ENCODE measurements around the gene HECW1. TPM values are rescaled to one million over a fixed set of nuclear protein-coding genes. Genes with fewer than 3 reads are reported as not detected.

The HECW1 gene
- total RNA-seq, 2 experiments from 2014 or later: not detected

DNA sequence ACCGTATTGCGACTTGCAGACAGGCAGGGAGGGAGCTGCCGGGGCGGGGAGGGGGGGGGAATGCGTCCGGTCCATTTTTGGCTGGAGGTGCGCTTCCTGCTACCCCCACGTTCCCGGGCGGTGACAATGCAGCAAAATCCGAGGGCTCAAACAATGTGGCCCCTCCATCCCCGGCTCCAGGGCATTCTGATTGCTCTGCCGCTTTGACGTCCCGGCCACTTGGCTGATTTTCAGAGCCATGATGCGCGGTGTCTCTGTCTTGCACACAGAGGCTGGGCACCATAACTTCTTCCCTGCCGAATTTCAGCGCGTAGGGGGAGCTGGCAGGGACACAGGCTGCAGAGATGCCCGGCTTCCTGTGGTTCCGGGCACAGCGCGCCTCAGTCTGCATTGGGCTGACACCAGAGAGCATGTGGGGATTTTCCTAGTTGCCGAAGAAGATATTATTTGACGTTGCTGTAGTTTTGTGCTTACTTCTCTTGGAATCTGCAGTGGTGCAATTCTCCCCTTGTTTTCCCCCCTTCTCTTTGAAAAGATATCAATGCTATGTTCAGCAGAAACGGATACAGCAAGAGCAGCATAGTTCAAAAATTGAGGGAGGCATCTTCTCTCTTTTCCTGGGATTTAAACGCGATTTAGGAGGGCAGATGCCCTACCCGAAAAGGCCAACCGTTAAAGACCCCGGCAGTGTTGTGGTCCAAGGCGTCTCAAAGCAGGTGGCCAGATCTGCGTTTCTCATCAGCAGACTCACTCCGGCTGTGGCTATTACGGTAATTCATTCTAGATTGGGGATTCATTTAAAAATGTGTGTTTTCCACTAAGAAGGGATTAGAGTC, 1.4 kb downstream of the HECW1 start:
- Mint-ChIP-seq H3K4me1 (ENCODE audit: low read depth) (peaks cover 6% of the 10 kb centered on the region), H3K4me3 (peak overlapping the region; percentile 52), H3K27me3 (ENCODE audit: low read depth) (peaks cover 63% of the 10 kb centered on the region), H3K9me3 (no peaks in the 10 kb centered on the region), H3K27ac (no peak overlapping the region), H3K36me3 (ENCODE audit: low read depth) (no peaks in the 10 kb centered on the region)
- CTCF ChIA-PET: no interaction called here
- intact Hi-C loops (cut with micrococcal nuclease): no loop called here
- DNase-seq: peak; percentile 9

DNA sequence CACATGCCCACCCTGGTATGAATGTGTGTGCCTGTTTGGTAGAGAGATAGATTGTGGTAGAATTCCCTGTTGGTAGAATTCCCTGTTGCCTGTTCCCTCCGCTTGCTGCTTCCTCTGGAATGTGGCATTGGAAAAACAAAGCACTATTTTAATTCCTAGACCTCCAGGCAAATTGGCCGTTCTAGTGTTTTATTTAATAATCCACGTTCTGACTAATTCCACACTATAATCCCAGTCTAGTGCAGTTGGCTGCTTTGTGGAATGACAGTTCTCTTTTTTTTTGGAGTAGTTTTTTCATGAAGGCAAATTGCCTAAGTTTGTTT, 2.0 kb downstream of the HECW1 start:
- no peaks in the 10 kb centered on the region for H3K36me3 Mint-ChIP-seq (ENCODE audit: low read depth)
- H3K4me3 Mint-ChIP-seq: no peak overlapping the region
- peaks cover 60% of the 10 kb centered on the region for H3K27me3 Mint-ChIP-seq (ENCODE audit: low read depth)
- intact Hi-C loops (cut with micrococcal nuclease): no loop called here
- CTCF ChIA-PET: no interaction called here
- no peaks in the 10 kb centered on the region for H3K9me3 Mint-ChIP-seq
- peaks cover 6% of the 10 kb centered on the region for H3K4me1 Mint-ChIP-seq (ENCODE audit: low read depth)
- H3K27ac Mint-ChIP-seq: no peak overlapping the region
- no peak for DNase-seq

DNA sequence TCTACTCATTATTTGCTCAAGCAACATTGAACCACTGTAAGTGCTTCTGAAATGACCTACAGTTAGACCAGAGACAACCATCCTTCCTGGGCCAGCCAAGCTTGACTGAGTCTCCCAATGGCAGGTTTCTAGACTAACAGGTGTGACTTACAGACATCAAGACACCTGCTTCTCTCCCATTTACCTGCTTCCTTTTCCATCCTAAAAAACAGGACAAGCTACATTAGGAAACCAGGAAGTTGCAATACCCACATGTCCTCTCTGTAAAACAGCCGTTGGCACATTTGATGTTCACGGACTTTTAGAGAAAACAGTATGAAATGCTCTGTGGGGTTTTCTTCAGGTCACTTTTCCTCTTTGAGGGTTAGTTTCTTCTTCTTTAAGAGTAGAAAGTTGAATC, 4.0 kb downstream of the HECW1 start:
- no peak overlapping the region for H3K27ac Mint-ChIP-seq
- no peaks in the 10 kb centered on the region for H3K36me3 Mint-ChIP-seq (ENCODE audit: low read depth)
- CTCF ChIA-PET: no interaction called here
- intact Hi-C loops (cut with micrococcal nuclease): no loop called here
- DNase-seq: no peak
- H3K4me1 Mint-ChIP-seq (ENCODE audit: low read depth): peaks cover 6% of the 10 kb centered on the region
- peaks cover 52% of the 10 kb centered on the region for H3K27me3 Mint-ChIP-seq (ENCODE audit: low read depth)
- no peaks in the 10 kb centered on the region for H3K9me3 Mint-ChIP-seq
- no peak overlapping the region for H3K4me3 Mint-ChIP-seq

DNA sequence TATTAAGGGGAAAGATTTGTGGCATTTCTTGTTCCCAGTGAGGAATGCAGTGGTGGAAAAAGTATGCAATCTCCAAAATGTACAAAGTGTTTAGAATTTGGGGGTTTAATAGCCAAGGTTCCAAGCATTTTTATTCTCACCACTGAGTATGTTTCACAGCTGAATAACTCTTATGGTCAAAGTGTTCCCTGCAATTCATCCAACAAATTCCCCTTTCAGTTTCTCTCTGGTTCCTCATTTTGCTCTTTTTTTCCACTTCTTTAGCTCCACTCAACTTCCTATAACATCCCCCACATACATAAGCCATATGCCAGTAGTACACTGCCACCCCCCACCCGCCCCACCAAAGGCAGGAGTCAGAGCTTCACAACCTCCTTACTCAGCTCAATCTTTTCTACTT, 4.6 kb downstream of the HECW1 start:
- Mint-ChIP-seq H3K4me1 (ENCODE audit: low read depth) (peaks cover 6% of the 10 kb centered on the region), H3K27ac (no peak overlapping the region), H3K36me3 (ENCODE audit: low read depth) (no peaks in the 10 kb centered on the region), H3K4me3 (no peak overlapping the region), H3K9me3 (no peaks in the 10 kb centered on the region), H3K27me3 (ENCODE audit: low read depth) (peaks cover 51% of the 10 kb centered on the region)
- CTCF ChIA-PET: no interaction called here
- no peak for DNase-seq
- intact Hi-C loops (cut with micrococcal nuclease): no loop called here

DNA sequence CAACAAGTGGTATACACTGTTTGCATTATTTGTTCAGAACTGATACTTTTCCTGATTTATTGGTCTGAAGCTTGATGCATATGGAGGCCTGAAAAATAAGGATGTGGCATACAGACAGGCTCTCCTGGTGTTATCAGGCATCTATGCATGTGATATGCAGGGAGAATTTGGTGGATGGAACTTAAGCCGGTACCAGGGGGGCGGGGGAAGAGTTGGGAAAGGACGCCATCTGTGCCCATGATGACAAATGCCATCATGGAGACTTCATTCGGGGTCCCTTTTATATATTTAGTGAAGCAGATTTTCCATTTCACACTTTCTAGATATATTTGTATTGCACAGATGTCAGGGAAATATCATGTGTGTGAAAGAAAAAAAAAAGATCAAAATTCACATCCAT, 5.4 kb downstream of the HECW1 start:
- Mint-ChIP-seq H3K36me3 (ENCODE audit: low read depth) (no peaks in the 10 kb centered on the region), H3K27me3 (ENCODE audit: low read depth) (peaks cover 50% of the 10 kb centered on the region), H3K4me1 (ENCODE audit: low read depth) (peaks cover 6% of the 10 kb centered on the region), H3K27ac (no peak overlapping the region), H3K9me3 (no peaks in the 10 kb centered on the region), H3K4me3 (no peak overlapping the region)
- no peak for DNase-seq
- CTCF ChIA-PET: no interaction called here
- intact Hi-C loops (cut with micrococcal nuclease): no loop called here

DNA sequence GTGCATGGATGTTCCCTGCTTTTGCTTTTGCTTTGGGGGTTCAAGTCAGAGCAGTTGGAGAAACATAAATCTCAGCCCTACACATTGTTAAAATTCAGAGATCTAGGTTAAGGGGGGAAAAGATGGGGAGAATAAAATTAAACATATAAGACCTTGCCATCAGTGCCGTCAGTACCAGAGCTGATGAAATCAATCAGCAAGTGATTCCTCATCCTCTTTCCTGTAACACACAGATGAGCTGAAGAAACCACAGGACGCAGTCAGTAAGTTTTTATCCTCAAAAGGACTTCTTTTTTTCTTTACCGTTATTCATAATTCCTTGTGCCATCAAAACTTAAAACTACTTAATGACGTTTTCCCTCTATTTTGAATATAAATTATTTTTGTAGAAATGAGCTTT, 5.9 kb downstream of the HECW1 start:
- no peaks in the 10 kb centered on the region for H3K36me3 Mint-ChIP-seq (ENCODE audit: low read depth)
- DNase-seq: no peak

DNA sequence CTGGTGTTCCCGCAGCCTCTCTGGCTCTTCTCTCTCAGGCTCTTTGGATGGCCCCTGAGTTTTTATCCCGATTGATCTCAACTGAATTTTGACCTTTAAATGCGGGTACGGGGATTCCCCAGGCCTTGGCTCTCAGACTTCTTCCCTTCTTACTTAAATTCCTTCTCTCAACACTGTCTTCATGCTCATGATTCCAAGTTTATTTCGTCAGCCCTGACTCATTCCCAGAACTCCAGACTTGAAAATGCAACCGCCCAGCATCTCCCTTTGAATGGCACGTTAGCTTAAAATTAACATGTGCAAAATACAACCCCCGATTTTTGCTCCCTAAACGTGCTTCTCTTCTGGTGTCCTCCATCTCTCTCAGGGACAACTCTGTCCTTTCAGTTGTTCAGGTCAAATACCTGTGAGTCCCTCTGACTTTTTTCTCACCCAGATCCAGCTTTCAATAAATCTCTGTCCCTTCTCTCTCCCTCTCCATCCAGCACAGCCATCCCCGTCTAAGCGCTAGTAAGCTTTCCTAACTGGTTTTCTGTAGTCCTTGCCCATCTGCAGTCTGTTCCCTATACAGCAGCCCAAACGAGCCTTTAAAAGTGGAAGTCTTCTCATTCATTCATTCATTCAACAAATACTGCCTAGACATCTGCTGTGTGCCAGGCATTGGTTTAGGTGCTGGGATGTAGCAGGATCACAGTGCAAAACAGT, 7.1 kb downstream of the HECW1 start:
- H3K36me3 Mint-ChIP-seq (ENCODE audit: low read depth): no peaks in the 10 kb centered on the region
- H3K27ac Mint-ChIP-seq: no peak overlapping the region
- peaks cover 43% of the 10 kb centered on the region for H3K27me3 Mint-ChIP-seq (ENCODE audit: low read depth)
- intact Hi-C loops (cut with micrococcal nuclease): no loop called here
- no peak for DNase-seq
- CTCF ChIA-PET: interaction anchor here (0.6 to 0.8 kb wide), 2 partner anchors 143 to 320 kb away, joined by 3 read pairs; no protein-coding TSS in a partner anchor
- H3K4me1 Mint-ChIP-seq (ENCODE audit: low read depth): no peaks in the 10 kb centered on the region
- H3K4me3 Mint-ChIP-seq: no peak overlapping the region
- H3K9me3 Mint-ChIP-seq: no peaks in the 10 kb centered on the region

More for the DNA sequence above, 5.9 kb downstream of the HECW1 start:
- Mint-ChIP-seq H3K4me1 (ENCODE audit: low read depth) (peaks cover 6% of the 10 kb centered on the region), H3K27me3 (ENCODE audit: low read depth) (peaks cover 50% of the 10 kb centered on the region), H3K9me3 (no peaks in the 10 kb centered on the region), H3K4me3 (no peak overlapping the region), H3K27ac (no peak overlapping the region)
- intact Hi-C loops (cut with micrococcal nuclease): no loop called here
- CTCF ChIA-PET: no interaction called here

DNA sequence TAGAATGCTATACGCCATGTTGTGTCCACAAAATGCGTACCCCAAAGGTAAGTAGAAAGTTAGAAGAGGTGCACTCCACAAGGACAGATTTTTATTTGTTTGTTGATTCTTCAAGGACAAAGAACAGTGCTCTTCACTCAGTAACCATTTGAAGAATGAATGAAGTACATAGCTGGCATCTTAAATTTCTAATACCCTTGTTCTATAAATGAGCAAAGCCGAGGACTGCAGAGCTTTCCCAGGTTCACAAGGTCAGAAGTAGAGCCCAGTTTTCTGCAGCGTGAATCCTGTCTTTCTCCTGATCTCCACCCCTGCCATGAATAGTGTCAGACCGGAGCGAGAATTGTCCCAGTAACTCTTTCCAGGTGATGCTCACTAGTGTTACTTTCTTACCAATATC, 9.5 kb downstream of the HECW1 start:
- intact Hi-C loops (cut with micrococcal nuclease): no loop called here
- Mint-ChIP-seq H3K36me3 (ENCODE audit: low read depth) (no peaks in the 10 kb centered on the region), H3K27ac (no peak overlapping the region), H3K27me3 (ENCODE audit: low read depth) (peaks cover 32% of the 10 kb centered on the region), H3K4me1 (ENCODE audit: low read depth) (no peaks in the 10 kb centered on the region), H3K9me3 (no peaks in the 10 kb centered on the region), H3K4me3 (no peak overlapping the region)
- CTCF ChIA-PET: no interaction called here
- no peak for DNase-seq

DNA sequence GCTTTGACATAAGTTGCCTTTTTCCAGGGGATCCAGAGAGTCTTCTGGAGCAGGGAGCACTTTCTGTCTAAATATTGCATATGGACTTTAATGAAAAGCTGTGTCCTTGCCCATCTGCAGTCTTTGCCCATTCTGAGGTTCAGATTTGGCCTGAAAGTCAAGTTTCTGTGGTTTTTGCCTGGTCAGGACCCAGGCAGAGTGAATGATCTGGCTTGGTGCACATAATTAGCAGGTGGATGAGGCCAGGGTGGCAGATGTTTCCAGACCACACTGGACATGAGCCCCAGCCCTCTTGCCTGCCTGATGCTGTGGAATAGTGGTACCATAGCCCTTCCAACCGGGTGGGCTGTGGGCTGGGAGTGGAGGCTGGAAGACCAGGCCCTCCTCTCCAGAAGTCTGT, 11.0 kb downstream of the HECW1 start:
- H3K27me3 Mint-ChIP-seq (ENCODE audit: low read depth): peaks cover 21% of the 10 kb centered on the region
- no peak overlapping the region for H3K27ac Mint-ChIP-seq
- no peaks in the 10 kb centered on the region for H3K4me1 Mint-ChIP-seq (ENCODE audit: low read depth)
- DNase-seq: no peak
- no peak overlapping the region for H3K4me3 Mint-ChIP-seq
- CTCF ChIA-PET: interaction anchor here (1.0 kb wide), 1 partner anchor 15 kb away, joined by 7 read pairs; no protein-coding TSS in a partner anchor
- H3K9me3 Mint-ChIP-seq: no peaks in the 10 kb centered on the region
- H3K36me3 Mint-ChIP-seq (ENCODE audit: low read depth): no peaks in the 10 kb centered on the region
- intact Hi-C loops (cut with micrococcal nuclease): no loop called here

DNA sequence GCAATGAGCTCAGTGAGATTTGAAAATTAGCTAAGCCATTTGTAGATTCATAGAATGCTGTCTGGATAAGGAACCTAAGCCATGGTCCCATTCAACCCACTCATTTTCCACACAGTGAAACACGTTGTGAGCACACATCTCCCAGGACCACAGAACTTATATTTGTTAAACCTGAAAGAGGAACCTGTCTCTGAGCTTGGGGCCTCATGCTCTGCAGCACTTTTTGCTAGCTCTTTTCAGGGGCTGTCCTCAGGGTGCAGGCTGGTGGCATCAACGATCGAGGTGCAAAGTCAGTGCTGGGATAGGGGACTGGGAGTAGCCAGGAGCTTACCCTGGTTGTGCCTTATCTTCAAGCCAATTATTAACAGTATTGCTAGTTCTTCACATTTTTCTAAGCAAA, 11.9 kb downstream of the HECW1 start:
- no peak for DNase-seq
- Mint-ChIP-seq H3K27ac (no peak overlapping the region), H3K4me3 (no peak overlapping the region), H3K9me3 (no peaks in the 10 kb centered on the region), H3K36me3 (ENCODE audit: low read depth) (no peaks in the 10 kb centered on the region), H3K27me3 (ENCODE audit: low read depth) (peaks cover 21% of the 10 kb centered on the region), H3K4me1 (ENCODE audit: low read depth) (no peaks in the 10 kb centered on the region)
- CTCF ChIA-PET: interaction anchor here (0.6 kb wide), 1 partner anchor 419 kb away, joined by 4 read pairs; no protein-coding TSS in a partner anchor
- intact Hi-C loops (cut with micrococcal nuclease): no loop called here

DNA sequence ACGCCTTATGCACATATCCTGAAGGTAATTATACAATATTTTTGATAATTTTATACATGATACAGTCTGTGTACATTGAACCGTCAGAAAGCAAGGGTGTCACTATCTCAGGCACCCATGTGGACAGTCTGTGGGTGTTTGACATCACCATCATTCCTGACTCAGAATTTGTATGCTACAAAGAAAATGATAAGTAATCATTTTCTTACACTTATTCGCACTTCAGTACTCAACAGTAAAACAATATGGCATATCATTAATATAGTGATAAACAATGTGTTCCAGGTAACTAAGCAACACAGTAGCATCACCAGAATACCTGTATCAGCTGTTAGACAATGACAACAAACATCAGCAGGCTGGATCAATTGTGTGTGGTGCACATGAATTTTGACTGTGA, 17.9 kb downstream of the HECW1 start:
- no peaks in the 10 kb centered on the region for H3K4me1 Mint-ChIP-seq (ENCODE audit: low read depth)
- no peak for DNase-seq
- H3K9me3 Mint-ChIP-seq: no peaks in the 10 kb centered on the region
- H3K27ac Mint-ChIP-seq: no peak overlapping the region
- CTCF ChIA-PET: no interaction called here
- H3K4me3 Mint-ChIP-seq: no peak overlapping the region
- H3K36me3 Mint-ChIP-seq (ENCODE audit: low read depth): no peaks in the 10 kb centered on the region
- intact Hi-C loops (cut with micrococcal nuclease): no loop called here
- H3K27me3 Mint-ChIP-seq (ENCODE audit: low read depth): peaks cover 9% of the 10 kb centered on the region

DNA sequence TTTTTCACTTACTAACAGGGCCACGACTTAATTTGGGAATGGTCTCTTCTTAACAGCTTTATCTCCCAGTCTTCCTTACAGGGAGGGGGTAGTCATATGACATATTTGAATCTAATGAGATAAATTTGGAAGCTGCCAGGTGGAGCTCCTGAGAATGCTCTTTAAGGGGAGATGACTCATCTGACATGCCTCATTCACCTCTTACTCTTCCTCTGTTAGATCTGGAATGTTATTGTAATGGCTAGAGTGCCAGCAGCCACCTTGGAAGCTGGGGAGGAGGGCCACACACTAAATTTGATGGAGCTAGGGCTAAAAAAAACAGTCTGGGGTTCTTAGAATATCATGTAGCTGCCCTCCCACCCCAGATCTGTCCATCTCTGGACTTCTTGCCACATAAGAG, 22.7 kb downstream of the HECW1 start:
- no peaks in the 10 kb centered on the region for H3K36me3 Mint-ChIP-seq (ENCODE audit: low read depth)
- no peak overlapping the region for H3K4me3 Mint-ChIP-seq
- no peak for DNase-seq
- CTCF ChIA-PET: interaction anchor here (0.6 kb wide), 2 partner anchors 458 to 477 kb away, joined by 4 read pairs; no protein-coding TSS in a partner anchor
- no peaks in the 10 kb centered on the region for H3K9me3 Mint-ChIP-seq
- no peaks in the 10 kb centered on the region for H3K4me1 Mint-ChIP-seq (ENCODE audit: low read depth)
- intact Hi-C loops (cut with micrococcal nuclease): no loop called here
- peaks cover 17% of the 10 kb centered on the region for H3K27me3 Mint-ChIP-seq (ENCODE audit: low read depth)
- no peak overlapping the region for H3K27ac Mint-ChIP-seq

DNA sequence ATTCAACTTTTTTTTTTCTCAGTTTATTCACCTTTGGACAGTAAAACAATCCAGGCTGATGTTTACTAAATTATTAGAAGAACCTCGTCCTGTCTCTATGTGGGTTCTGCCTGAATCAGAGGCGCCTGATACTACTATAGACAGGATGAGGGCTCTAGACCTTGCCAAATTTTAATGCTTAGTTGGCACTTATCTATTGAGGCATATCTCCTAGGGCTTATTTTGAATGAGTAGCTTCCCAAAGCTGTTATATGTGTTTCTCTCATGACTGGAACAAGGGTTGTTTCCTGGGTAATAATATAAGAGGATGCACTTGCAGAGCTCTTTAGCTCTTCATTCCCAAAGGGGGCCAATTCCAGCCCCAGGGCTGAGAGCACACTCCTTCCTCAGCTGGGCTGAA, 23.6 kb downstream of the HECW1 start:
- intact Hi-C loops (cut with micrococcal nuclease): no loop called here
- DNase-seq: no peak
- Mint-ChIP-seq H3K27me3 (ENCODE audit: low read depth) (peaks cover 22% of the 10 kb centered on the region), H3K4me3 (no peak overlapping the region), H3K36me3 (ENCODE audit: low read depth) (no peaks in the 10 kb centered on the region), H3K4me1 (ENCODE audit: low read depth) (no peaks in the 10 kb centered on the region), H3K27ac (no peak overlapping the region), H3K9me3 (no peaks in the 10 kb centered on the region)
- CTCF ChIA-PET: interaction anchor here (0.6 to 0.7 kb wide), 3 partner anchors 31 to 459 kb away, joined by 3 to 4 read pairs (median 3); no protein-coding TSS in a partner anchor

All from activated naive CD4-positive, alpha-beta T cell treated with anti-CD3 and anti-CD28 coated beads for 36 hours (primary cell).